Gastrocnemius medialis (tissue), 4 donors: Measurements from ENCODE around the gene MEIS1.

Source experiments
- CTCF ChIP-seq, 5 experiments: fragments of 450-650 bp in 3 of 5; fragments of 200-600 bp in 2 of 5; sonication (generic) in 2 of 5; IDR thresholded peaks in 4 of 5; conservative IDR thresholded peaks in 1 of 5; 1 replicate in 4 of 5; 2 replicates in 1 of 5; pipeline ENCODE4 v1.5.1; 2016 to 2019; ENCODE audit warnings: antibody characterized with exemption in 5 of 5, mild to moderate bottlenecking in 3 of 5, moderate library complexity in 3 of 5
- POLR2A ChIP-seq, 2 donors: fragments of 450-650 bp; IDR thresholded peaks; one replicate each; pipeline ENCODE4 v1.6.1; 2017; ENCODE audit warnings: antibody characterized with exemption in 2 of 2, mild to moderate bottlenecking in 2 of 2, moderate library complexity in 2 of 2

GRCh38 chr2:66440708-66441497 is 6.0 kb downstream of the MEIS1 start:
- no peak for TF ChIP-seq CTCF (IDR thresholded peaks at IDR 0.05 in 4 of 5, conservative IDR thresholded peaks at IDR 0.05 in 1 of 5)
- no peak for TF ChIP-seq POLR2A (IDR thresholded peaks at IDR 0.05)
